ENCODE results near the gene ATXN7L3. TPM values are rescaled to one million over a fixed set of nuclear protein-coding genes. Genes with fewer than 3 reads are reported as not detected.
"Not testable (repeated sequence)": the region's sequence is repeated elsewhere in the genome, so short reads cannot be mapped to it uniquely, and the experiment has no call there.

ATXN7L3 gene, protein sequence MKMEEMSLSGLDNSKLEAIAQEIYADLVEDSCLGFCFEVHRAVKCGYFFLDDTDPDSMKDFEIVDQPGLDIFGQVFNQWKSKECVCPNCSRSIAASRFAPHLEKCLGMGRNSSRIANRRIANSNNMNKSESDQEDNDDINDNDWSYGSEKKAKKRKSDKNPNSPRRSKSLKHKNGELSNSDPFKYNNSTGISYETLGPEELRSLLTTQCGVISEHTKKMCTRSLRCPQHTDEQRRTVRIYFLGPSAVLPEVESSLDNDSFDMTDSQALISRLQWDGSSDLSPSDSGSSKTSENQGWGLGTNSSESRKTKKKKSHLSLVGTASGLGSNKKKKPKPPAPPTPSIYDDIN
- total RNA-seq: 125 and 126 TPM in 2 replicates

DNA sequence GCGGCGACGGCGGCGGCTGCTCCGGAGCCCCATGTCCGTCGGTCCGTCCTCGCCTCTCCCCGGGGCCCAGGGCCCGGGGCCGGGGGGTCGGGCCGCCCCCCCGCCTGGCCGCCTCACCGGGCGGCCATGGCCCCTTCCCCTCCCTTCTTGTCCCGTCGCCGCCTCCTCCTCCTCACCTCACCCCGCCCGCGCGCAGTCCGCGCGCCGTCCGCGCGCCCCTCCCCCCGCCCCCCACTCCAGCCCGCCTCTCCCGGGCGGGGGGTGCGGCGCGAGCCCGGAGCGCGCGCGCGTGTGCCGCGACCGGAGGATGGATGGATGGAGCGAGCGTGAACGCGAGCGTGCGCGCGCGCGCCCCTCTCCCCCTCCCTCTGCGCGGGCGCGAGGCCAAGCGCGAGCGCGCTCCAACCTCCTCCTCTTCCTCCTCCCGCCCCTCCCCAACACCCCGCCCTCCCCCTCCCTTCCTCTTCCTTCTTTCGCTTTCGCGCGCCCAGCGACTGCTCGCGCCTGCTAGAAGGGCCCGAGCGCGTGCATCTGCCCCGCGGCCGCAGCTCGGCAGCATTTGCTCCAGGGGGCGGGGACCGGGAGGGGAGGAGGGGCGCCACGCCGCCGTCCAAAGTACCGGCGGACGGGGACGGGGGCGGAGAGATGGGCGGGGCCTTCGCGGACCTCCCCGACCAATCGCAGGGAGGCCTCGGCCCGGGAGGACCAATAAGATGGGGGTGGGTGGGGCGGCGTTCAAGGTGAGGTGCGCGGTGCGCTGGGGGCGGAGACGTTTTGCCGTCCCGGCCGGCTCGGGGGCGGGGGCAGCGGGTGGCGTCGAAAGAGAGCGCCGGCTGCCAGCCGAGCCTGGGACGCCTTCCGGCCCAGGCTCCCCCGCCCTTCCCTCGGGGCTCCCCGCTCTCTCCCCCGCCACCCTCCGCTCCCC, at the start of gene ATXN7L3:
Gene ATXN7L3, minus strand, starts transcription at position 332 of the 925 bp plus-strand sequence. CDS start 1,814 bp downstream, outside the sequence.
- Mint-ChIP-seq H3K4me3 (peak within 1 kb of the TSS; percentile 94), H3K27me3 (ENCODE audit: insufficient read depth) (no peaks in the 10 kb centered on the region), H3K27ac (peak within 1 kb of the TSS; percentile 90), H3K36me3 (ENCODE audit: low read depth) (peaks cover 26% of the 10 kb centered on the region), H3K9me3 (no peaks in the 10 kb centered on the region), H3K4me1 (ENCODE audit: low read depth) (peaks cover 48% of the 10 kb centered on the region)
- intact Hi-C loops (cut with micrococcal nuclease): loop anchor here (1.0 kb wide), 5 partner anchors 10 to 194 kb away; partner anchors contain the start of genes SLC25A39 and TMUB2
- peak; percentile 97 for DNase-seq (ENCODE audit: low spot score)

DNA sequence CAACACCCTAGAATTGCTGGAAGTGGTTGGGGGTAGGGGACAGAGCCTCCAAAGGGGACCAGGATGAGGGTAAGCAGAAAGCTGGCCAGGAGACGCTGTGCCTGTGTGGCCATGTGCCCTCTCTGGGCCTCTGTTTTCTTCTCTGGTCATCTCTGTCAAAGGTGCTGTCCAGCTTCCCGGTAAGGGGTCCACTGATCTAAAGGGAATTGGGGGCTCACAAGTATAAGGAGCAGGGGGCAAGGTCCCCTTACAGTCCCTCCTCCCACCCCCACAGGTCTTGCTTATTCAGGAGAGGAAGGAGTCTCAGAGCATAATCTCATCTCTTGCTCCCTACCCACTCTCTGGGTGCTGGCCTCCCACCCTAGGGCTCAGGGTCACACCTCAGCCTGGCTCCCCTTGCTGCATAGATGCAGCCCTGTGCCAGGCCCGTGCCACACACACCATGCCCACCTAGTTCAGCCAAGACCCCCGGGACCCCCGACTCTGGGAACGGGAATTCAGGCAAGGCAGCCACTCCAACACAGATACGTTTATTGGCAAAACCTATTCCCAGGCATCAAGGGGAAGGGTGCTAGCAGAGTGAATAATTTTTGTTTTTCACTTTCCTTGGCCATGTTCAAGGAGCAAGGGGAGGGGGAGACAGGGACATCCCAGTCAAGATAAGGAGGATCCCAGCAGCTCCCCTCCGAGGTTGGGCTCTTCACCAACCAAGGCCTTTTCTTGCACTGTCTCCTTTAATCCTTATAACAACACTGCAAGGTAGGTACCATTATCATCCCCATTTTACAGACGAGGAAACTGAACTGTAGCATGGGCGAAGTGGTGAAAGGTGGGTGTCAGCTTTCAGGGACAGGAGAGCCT, 48.4 kb upstream of the ATXN7L3 start:
- DNase-seq (ENCODE audit: low spot score): no peak
- H3K27me3 Mint-ChIP-seq (ENCODE audit: insufficient read depth): no peaks in the 10 kb centered on the region
- intact Hi-C loops (cut with micrococcal nuclease): loop anchor here (2.0 kb wide), 1 partner anchor 25 kb away; no protein-coding TSS in a partner anchor

DNA sequence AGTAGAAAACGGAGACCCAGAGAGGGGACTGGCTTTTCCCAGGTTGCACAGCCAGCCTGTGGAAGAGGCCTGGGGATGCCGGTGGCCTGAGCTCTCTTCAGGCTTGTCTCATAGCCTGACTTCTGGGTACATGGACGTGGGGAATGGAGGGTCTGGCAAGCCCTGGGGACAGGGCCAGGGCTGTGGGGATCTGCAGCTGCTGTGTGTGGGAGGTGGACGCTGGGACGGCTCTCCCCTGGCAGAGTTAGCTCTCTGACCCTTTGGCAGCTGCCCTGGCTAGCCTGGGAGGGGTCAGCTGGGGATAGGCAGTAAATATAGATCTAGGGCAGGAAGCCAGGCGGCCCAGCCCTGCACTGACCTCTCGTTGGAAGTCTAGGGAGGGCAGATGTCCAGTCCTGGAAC, 47.8 kb upstream of the ATXN7L3 start:
- no peak overlapping the region for H3K27ac Mint-ChIP-seq
- intact Hi-C loops (cut with micrococcal nuclease): loop anchor here (2.0 kb wide), 1 partner anchor 25 kb away; no protein-coding TSS in a partner anchor
- peaks cover 33% of the 10 kb centered on the region for H3K4me1 Mint-ChIP-seq (ENCODE audit: low read depth)
- H3K36me3 Mint-ChIP-seq (ENCODE audit: low read depth): no peaks in the 10 kb centered on the region
- H3K9me3 Mint-ChIP-seq: no peaks in the 10 kb centered on the region
- DNase-seq (ENCODE audit: low spot score): no peak
- H3K4me3 Mint-ChIP-seq: no peak overlapping the region
- no peaks in the 10 kb centered on the region for H3K27me3 Mint-ChIP-seq (ENCODE audit: insufficient read depth)

More for the DNA sequence above, 48.4 kb upstream of the ATXN7L3 start:
- H3K36me3 Mint-ChIP-seq (ENCODE audit: low read depth): no peaks in the 10 kb centered on the region
- H3K4me1 Mint-ChIP-seq (ENCODE audit: low read depth): peaks cover 33% of the 10 kb centered on the region
- H3K27ac Mint-ChIP-seq: no peak overlapping the region
- H3K9me3 Mint-ChIP-seq: no peaks in the 10 kb centered on the region
- H3K4me3 Mint-ChIP-seq: no peak overlapping the region

DNA sequence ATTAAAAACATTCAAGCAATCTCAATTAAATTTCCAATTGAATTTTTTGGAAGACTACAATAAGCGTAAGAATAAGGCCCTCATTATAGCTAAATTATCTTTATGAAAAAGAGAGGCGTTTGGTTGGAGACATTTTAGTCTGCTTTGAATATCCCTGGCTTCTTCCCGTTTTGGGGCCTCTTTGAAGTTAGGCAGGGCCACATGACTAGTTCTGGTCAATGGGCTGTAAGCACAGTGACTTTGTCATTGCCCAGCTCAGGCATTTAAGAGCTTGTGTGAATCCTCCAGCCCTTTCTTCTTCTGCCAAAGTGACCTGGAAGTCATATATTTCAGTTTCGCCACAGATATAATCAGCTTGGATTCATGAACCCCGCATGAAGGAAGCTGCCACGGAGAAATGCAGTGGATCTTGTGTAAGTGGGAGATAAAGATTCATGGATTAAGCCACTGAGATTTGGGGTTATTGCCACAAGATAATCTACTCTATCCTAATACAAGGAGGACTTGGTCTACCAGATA, 41.5 kb upstream of the ATXN7L3 start:
- Mint-ChIP-seq H3K27ac (no peak overlapping the region), H3K9me3 (no peaks in the 10 kb centered on the region), H3K4me3 (no peak overlapping the region), H3K27me3 (ENCODE audit: insufficient read depth) (peaks cover 5% of the 10 kb centered on the region), H3K4me1 (ENCODE audit: low read depth) (peaks cover 11% of the 10 kb centered on the region), H3K36me3 (ENCODE audit: low read depth) (no peaks in the 10 kb centered on the region)
- intact Hi-C loops (cut with micrococcal nuclease): no loop called here
- DNase-seq (ENCODE audit: low spot score): no peak

DNA sequence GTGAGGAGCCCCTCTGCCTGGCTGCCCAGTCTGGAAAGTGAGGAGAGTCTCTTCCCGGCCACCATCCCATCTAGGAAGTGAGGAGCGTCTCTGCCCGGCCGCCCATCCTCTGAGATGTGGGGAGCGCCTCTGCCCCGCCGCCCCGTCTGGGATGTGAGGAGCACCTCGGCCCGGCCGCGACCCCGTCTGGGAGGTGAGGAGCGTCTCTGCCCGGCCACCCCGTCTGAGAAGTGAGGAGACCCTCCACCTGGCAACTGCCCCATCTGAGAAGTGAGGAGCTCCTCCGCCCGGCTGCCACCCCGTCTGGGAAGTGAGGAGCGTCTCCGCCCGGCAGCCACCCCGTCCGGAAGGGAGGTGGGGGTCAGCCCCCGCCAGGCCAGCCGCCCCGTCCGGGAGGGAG, 38.2 kb upstream of the ATXN7L3 start:
- H3K4me1 Mint-ChIP-seq (ENCODE audit: low read depth); H3K27me3 Mint-ChIP-seq (ENCODE audit: insufficient read depth); H3K9me3 Mint-ChIP-seq; DNase-seq (ENCODE audit: low spot score); H3K36me3 Mint-ChIP-seq (ENCODE audit: low read depth); H3K27ac Mint-ChIP-seq; intact Hi-C loops (cut with micrococcal nuclease); H3K4me3 Mint-ChIP-seq: not testable (repeated sequence)

DNA sequence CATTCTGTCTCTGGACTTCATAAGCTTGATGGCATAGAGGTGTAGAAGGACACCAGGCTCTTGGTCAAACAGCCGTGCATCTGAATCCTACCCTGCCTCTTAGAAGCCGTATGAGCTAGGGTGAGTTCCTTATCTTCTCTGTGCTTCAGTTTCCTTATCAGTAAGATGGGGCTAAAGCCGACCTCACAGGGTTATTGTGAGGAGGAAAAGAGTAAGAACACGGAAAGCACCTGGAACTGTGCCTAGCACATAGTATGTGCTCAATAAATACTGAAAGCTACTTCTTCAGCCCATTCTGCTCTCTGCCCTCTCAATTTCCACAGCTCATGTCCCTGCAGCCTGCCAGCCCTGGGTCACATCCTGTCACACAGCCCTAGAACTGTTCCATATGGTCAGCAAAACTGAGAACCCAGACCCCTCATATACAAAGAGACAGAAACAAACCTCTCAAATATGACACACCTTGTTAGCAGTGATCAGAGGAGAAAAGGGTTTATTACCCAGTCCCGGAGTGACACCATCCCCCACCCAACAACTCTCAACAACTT, 36.8 kb upstream of the ATXN7L3 start:
- Mint-ChIP-seq H3K9me3 (no peaks in the 10 kb centered on the region), H3K4me1 (ENCODE audit: low read depth) (peaks cover 7% of the 10 kb centered on the region), H3K27me3 (ENCODE audit: insufficient read depth) (peaks cover 10% of the 10 kb centered on the region), H3K4me3 (no peak overlapping the region), H3K27ac (no peak overlapping the region), H3K36me3 (ENCODE audit: low read depth) (no peaks in the 10 kb centered on the region)
- intact Hi-C loops (cut with micrococcal nuclease): no loop called here
- no peak for DNase-seq (ENCODE audit: low spot score)

DNA sequence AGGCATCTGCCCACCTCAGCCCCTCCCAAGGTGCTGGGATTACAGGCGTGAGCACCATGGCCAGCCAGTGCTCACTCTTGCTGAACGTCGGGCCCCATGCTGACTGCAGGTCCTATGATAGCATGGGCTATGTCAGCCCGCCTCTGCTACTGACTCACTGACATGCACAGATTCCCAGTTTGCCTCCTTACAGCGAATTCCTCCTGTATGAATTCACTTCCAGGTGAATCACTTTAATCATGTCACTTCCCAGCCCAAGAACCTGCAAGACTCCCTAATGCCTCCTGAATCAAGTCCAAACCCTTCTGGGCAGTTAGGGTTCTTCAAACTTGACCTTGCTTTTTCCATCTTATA, 35.9 kb upstream of the ATXN7L3 start:
- H3K4me3 Mint-ChIP-seq: no peak overlapping the region
- intact Hi-C loops (cut with micrococcal nuclease): no loop called here
- peaks cover 10% of the 10 kb centered on the region for H3K27me3 Mint-ChIP-seq (ENCODE audit: insufficient read depth)
- no peak for DNase-seq (ENCODE audit: low spot score)
- H3K27ac Mint-ChIP-seq: no peak overlapping the region
- H3K36me3 Mint-ChIP-seq (ENCODE audit: low read depth): no peaks in the 10 kb centered on the region
- H3K4me1 Mint-ChIP-seq (ENCODE audit: low read depth): peaks cover 7% of the 10 kb centered on the region
- no peaks in the 10 kb centered on the region for H3K9me3 Mint-ChIP-seq

DNA sequence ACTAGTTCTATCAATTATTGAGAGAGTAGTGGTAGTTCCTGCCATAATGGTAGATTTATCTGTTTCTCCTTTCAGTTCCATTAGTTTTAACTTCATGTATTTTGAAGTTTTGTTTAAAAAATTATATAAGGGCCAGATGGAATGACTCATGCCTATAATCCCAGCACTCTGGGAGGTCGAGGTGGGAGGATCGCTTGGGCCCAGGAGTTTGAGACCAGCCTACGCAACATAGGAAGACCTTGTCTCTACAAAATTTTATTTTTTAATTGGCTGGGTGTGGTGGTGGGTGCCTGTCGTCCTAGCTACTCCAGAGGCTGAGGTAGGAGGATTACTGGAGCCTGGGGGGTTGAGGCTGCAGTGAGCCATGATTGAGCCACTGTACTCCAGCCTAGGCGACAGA, 33.9 kb upstream of the ATXN7L3 start:
- Mint-ChIP-seq H3K9me3 (no peaks in the 10 kb centered on the region), H3K36me3 (ENCODE audit: low read depth) (no peaks in the 10 kb centered on the region), H3K4me3 (no peak overlapping the region), H3K4me1 (ENCODE audit: low read depth) (peaks cover 7% of the 10 kb centered on the region), H3K27me3 (ENCODE audit: insufficient read depth) (peaks cover 10% of the 10 kb centered on the region), H3K27ac (no peak overlapping the region)
- DNase-seq (ENCODE audit: low spot score): no peak
- intact Hi-C loops (cut with micrococcal nuclease): no loop called here

DNA sequence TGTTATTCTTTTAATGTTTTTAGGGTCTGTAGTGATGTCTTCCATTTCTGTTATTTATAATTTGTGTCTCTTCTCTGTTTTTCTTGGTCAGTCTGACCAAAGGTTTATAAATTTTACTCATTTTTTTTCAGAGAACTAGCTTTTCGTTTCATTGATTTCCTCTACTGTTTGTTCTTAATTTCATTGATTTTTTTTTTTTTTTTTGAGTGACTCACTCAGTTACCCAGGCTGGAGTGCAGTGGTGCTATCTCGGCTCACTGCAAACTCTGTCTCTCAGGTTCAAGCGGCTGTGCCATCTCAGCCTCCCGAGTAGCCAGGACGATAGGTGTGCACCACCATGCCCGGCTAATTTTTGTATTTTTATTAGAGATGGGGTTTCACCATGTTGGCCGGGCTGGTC, 32.4 kb upstream of the ATXN7L3 start:
- H3K36me3 Mint-ChIP-seq (ENCODE audit: low read depth): no peaks in the 10 kb centered on the region
- H3K9me3 Mint-ChIP-seq: no peaks in the 10 kb centered on the region
- no peak overlapping the region for H3K27ac Mint-ChIP-seq
- peaks cover 7% of the 10 kb centered on the region for H3K4me1 Mint-ChIP-seq (ENCODE audit: low read depth)
- peaks cover 10% of the 10 kb centered on the region for H3K27me3 Mint-ChIP-seq (ENCODE audit: insufficient read depth)
- no peak overlapping the region for H3K4me3 Mint-ChIP-seq
- DNase-seq (ENCODE audit: low spot score): no peak
- intact Hi-C loops (cut with micrococcal nuclease): no loop called here

DNA sequence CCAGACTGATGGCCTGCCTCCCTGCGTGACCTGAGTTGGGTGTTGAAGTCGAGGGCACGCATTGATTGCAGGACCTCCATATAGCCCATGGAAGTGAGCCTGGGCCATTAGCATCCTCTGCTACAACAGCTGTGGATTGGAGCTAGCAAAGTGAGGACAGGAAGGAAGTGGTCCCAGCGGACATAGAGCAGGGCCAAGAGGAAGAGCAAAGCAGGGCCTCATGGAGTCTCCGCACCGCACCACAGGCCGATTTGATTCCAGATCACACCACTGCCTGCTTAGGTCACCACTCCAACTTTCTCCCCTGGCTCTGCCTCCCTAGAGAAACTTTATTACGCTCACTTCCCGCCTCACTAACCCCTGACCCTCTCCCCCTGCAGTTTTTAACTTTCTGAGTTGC, 30.5 kb upstream of the ATXN7L3 start:
- no peaks in the 10 kb centered on the region for H3K36me3 Mint-ChIP-seq (ENCODE audit: low read depth)
- intact Hi-C loops (cut with micrococcal nuclease): no loop called here
- peaks cover 5% of the 10 kb centered on the region for H3K4me1 Mint-ChIP-seq (ENCODE audit: low read depth)
- H3K9me3 Mint-ChIP-seq: no peaks in the 10 kb centered on the region
- peaks cover 6% of the 10 kb centered on the region for H3K27me3 Mint-ChIP-seq (ENCODE audit: insufficient read depth)
- no peak for DNase-seq (ENCODE audit: low spot score)
- H3K4me3 Mint-ChIP-seq: no peak overlapping the region
- no peak overlapping the region for H3K27ac Mint-ChIP-seq

DNA sequence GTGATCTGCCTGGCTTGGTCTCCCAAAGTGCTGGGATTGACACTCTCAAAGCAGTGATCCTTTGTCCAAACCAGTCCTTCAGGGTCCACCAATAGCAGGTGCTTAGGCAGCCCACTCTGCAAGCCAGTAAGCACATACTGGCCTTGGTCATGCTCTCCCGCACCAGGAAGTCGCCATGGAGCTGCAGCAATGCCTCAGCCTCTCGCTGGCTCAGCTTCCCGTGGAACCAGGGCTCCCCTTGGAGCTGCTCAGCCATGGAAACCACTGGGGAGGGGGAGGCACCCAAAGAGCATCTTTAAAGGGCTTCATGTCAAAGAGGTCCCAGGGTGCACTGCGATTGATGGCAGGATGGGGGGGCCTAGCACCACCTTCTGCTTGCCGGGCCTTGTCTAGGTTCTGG, 29.4 kb upstream of the ATXN7L3 start:
- Mint-ChIP-seq H3K4me3 (no peak overlapping the region), H3K9me3 (no peaks in the 10 kb centered on the region), H3K36me3 (ENCODE audit: low read depth) (no peaks in the 10 kb centered on the region), H3K4me1 (ENCODE audit: low read depth) (no peaks in the 10 kb centered on the region), H3K27ac (no peak overlapping the region), H3K27me3 (ENCODE audit: insufficient read depth) (peaks cover 4% of the 10 kb centered on the region)
- no peak for DNase-seq (ENCODE audit: low spot score)
- intact Hi-C loops (cut with micrococcal nuclease): no loop called here

DNA sequence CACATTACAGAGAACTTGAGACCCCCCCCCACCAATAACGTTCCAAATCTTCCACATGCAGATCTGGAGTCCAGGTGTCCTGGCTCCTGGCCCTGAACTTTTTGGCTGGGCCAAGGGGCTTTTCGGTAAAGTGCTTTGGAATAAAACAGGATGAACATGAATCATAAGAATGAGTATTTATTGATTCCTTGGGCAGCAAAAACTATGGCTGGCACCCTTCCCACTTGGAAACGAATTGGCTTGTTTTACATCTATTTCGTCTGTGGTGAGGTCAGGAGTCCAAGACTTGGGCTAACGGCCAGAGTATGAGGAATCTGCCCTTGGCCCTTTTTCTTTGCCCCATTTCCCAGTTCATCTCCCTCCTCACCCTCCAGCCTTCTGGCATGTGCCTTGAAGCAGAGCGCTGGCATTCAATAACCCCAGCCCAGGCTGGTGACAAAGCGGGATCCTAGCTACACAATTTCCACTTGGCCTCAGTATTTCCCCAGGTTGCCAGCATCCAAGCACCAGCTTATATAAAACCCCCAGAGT, 23.9 kb upstream of the ATXN7L3 start:
- no peak for DNase-seq (ENCODE audit: low spot score)
- H3K36me3 Mint-ChIP-seq (ENCODE audit: low read depth): peaks cover 1% of the 10 kb centered on the region
- H3K9me3 Mint-ChIP-seq: no peaks in the 10 kb centered on the region
- H3K27me3 Mint-ChIP-seq (ENCODE audit: insufficient read depth): peaks cover 2% of the 10 kb centered on the region
- peaks cover 16% of the 10 kb centered on the region for H3K4me1 Mint-ChIP-seq (ENCODE audit: low read depth)
- H3K27ac Mint-ChIP-seq: no peak overlapping the region
- peak overlapping the region; percentile 26 for H3K4me3 Mint-ChIP-seq
- intact Hi-C loops (cut with micrococcal nuclease): loop anchor here (2.0 kb wide), 1 partner anchor 23 kb away; no protein-coding TSS in a partner anchor

All from activated T-helper 1 cell treated with anti-CD3 and anti-CD28 coated beads, Interleukin-12 subunit alpha, Interleukin-12 subunit beta, Interleukin-2, Interleukin-4 antibody, amounts not matched to agents 30 ng/mL and 10 ng/mL and 1 ng/mL, durations not matched to agents 14 hours and 24 hours and 36 hours (primary cell).